HG02885 (cell line): ENCODE data around the gene CLEC17A.
"Not testable (repeated sequence)": the region's sequence is repeated elsewhere in the genome, so short reads cannot be mapped to it uniquely, and the experiment has no call there.

Experiments
- ATAC-seq: cut with Tn5 transposase; IDR thresholded peaks from one replicate; pipeline ENCODE4 v1.9.1; 2021; ENCODE audit warnings: mild to moderate bottlenecking; ENCODE audit not compliant: unreplicated experiment, poor library complexity

The CLEC17A gene

GRCh38 chr19:14577264-14577663, 5.6 kb upstream of the CLEC17A start:
- ATAC-seq: no peak

- ATAC-seq: no peak
Observed at GRCh38 chr19:14577885-14578427, 4.9 kb upstream of the CLEC17A start.

GRCh38 chr19:14580623-14581237, 2.2 kb upstream of the CLEC17A start:
- no peak for ATAC-seq

- ATAC-seq: not testable (repeated sequence)
Observed at GRCh38 chr19:14584372-14584771, 1.5 kb downstream of the CLEC17A start.

GRCh38 chr19:14585187-14585586, 2.3 kb downstream of the CLEC17A start:
- peak; percentile 68 for ATAC-seq

- ATAC-seq: not testable (repeated sequence)
Observed at GRCh38 chr19:14589433-14589832, 6.5 kb downstream of the CLEC17A start.

GRCh38 chr19:14595558-14595957, 12.7 kb downstream of the CLEC17A start:
- no peak for ATAC-seq

- no peak for ATAC-seq
Observed at GRCh38 chr19:14599548-14600147, 16.8 kb downstream of the CLEC17A start.

- peak; percentile 62 for ATAC-seq
Observed at GRCh38 chr19:14603990-14604387, 21.1 kb downstream of the CLEC17A start.

- ATAC-seq: no peak
Observed at GRCh38 chr19:14606627-14607026, 23.7 kb downstream of the CLEC17A start.

- no peak for ATAC-seq
Observed at GRCh38 chr19:14611051-14611450, 28.2 kb downstream of the CLEC17A start.

GRCh38 chr19:14612242-14612641, 29.4 kb downstream of the CLEC17A start:
- ATAC-seq: not testable (repeated sequence)

- ATAC-seq: no peak
Observed at GRCh38 chr19:14612657-14613056, 29.8 kb downstream of the CLEC17A start.

GRCh38 chr19:14613399-14614098, 30.7 kb downstream of the CLEC17A start:
- ATAC-seq: not testable (repeated sequence)

- ATAC-seq: no peak
Observed at GRCh38 chr19:14614099-14614412, 31.2 kb downstream of the CLEC17A start.

GRCh38 chr19:14615623-14616022, 32.7 kb downstream of the CLEC17A start:
- ATAC-seq: no peak

GRCh38 chr19:14616407-14616806, 33.5 kb downstream of the CLEC17A start:
- no peak for ATAC-seq

- no peak for ATAC-seq
Observed at GRCh38 chr19:14619404-14619803, 36.5 kb downstream of the CLEC17A start.

- not testable (repeated sequence) for ATAC-seq
Observed at GRCh38 chr19:14624491-14624890, 41.6 kb downstream of the CLEC17A start.

GRCh38 chr19:14629557-14629956, 46.7 kb downstream of the CLEC17A start:
- ATAC-seq: no peak

- no peak for ATAC-seq
Observed at GRCh38 chr19:14632286-14632685, 49.4 kb downstream of the CLEC17A start.
